DND-41 (cell line): ENCODE data around the gene SNCAIP.

ENCODE experiments used
- ATAC-seq: fragments of 200-7000 bp; cut with Tn5 transposase; 3 replicates; pipeline ENCODE4 v1.9.1; 2021; ENCODE audit warnings: low read depth; ENCODE audit not compliant: insufficient read depth
- DNase-seq: peaks from one replicate; pipeline ENCODE4 v3.0.0-alpha.2; 2020
- H2AFZ ChIP-seq: 2 replicates; pipeline ENCODE4 v1.6.0; 2012; ENCODE audit warnings: low read depth, low read length
- H3K27ac ChIP-seq: 2 replicates; pipeline ENCODE4 v1.5.1; 2012; ENCODE audit warnings: low read length, inconsistent platforms
- H3K27me3 ChIP-seq: fragments of 200-600 bp; sonication (generic); 2 replicates; pipeline ENCODE4 v1.6.0; 2012; ENCODE audit warnings: low read length, mild to moderate bottlenecking, inconsistent platforms; ENCODE audit not compliant: insufficient read depth, poor library complexity
- H3K36me3 ChIP-seq: 2 replicates; pipeline ENCODE4 v1.5.1; 2012; ENCODE audit warnings: low read length, inconsistent platforms; ENCODE audit not compliant: insufficient read depth
- H3K4me1 ChIP-seq: 2 replicates; pipeline ENCODE4 v1.5.1; 2012; ENCODE audit warnings: mild to moderate bottlenecking, low read length; ENCODE audit not compliant: insufficient read depth
- H3K4me2 ChIP-seq: 2 replicates; pipeline ENCODE4 v1.6.0; 2012; ENCODE audit warnings: mild to moderate bottlenecking, moderate library complexity, low read length, inconsistent platforms; ENCODE audit not compliant: insufficient read depth
- H3K4me3 ChIP-seq, 2 experiments: fragments of 200-600 bp in 1 of 2; shearing (Covaris generic) in 1 of 2; 2 replicates each; pipeline ENCODE4 v1.5.1; 2012 to 2016; ENCODE audit warnings: inconsistent platforms in 2 of 2, low read length in 2 of 2, mild to moderate bottlenecking in 2 of 2, low read depth in 1 of 2, moderate library complexity in 1 of 2
- H3K79me2 ChIP-seq: 2 replicates; pipeline ENCODE4 v1.6.0; 2012; ENCODE audit warnings: low read length, inconsistent platforms; ENCODE audit not compliant: insufficient read depth
- H3K9ac ChIP-seq: 2 replicates; pipeline ENCODE4 v1.6.0; 2012; ENCODE audit warnings: low read depth, mild to moderate bottlenecking, inconsistent platforms, low read length, moderate library complexity
- H3K9me3 ChIP-seq: 2 replicates; pipeline ENCODE4 v1.5.1; 2012; ENCODE audit warnings: low read length, moderate library complexity, mild to moderate bottlenecking, inconsistent platforms; ENCODE audit not compliant: insufficient read depth, severe bottlenecking
- H4K20me1 ChIP-seq: 2 replicates; pipeline ENCODE4 v1.6.0; 2012; ENCODE audit warnings: low read length; ENCODE audit not compliant: insufficient read depth
- CTCF ChIP-seq: IDR thresholded peaks from 2 replicates; pipeline ENCODE4 v1.5.1; 2012; ENCODE audit warnings: borderline replicate concordance, low read length, moderate library complexity, mild to moderate bottlenecking; ENCODE audit not compliant: poor library complexity, severe bottlenecking; ENCODE audit errors: extremely low read depth
- EZH2 ChIP-seq: IDR thresholded peaks from 3 replicates; pipeline ENCODE4 v1.6.1; 2012; ENCODE audit warnings: borderline replicate concordance, low read depth, mild to moderate bottlenecking, moderate library complexity, low read length, inconsistent platforms; ENCODE audit not compliant: severe bottlenecking

The SNCAIP gene

GRCh38 chr5:122412966-122413365, 100.9 kb downstream of the SNCAIP start:
- Histone ChIP-seq H3K9me3 (no peaks in the 10 kb centered on the region), H3K79me2 (no peaks in the 10 kb centered on the region), H4K20me1 (no peaks in the 10 kb centered on the region), H3K36me3 (no peaks in the 10 kb centered on the region), H3K4me2 (no peak overlapping the region), H3K9ac (no peak overlapping the region), H3K27ac (no peak overlapping the region), H3K27me3 (peaks cover 6% of the 10 kb centered on the region), H2AFZ (no peak overlapping the region), H3K4me3 (no peak overlapping the region), H3K4me1 (no peaks in the 10 kb centered on the region)
- TF ChIP-seq EZH2 (no peak), CTCF (no peak)
- DNase-seq (no peak), ATAC-seq (no peak)

GRCh38 chr5:122413722-122414121, 101.7 kb downstream of the SNCAIP start:
- no peak overlapping the region for H3K4me3 ChIP-seq
- no peak for DNase-seq
- ATAC-seq: no peak
- no peaks in the 10 kb centered on the region for H3K9me3 ChIP-seq
- no peak for TF ChIP-seq EZH2
- no peak for TF ChIP-seq CTCF
- H3K4me1 ChIP-seq: no peaks in the 10 kb centered on the region
- H3K27me3 ChIP-seq: peaks cover 6% of the 10 kb centered on the region
- no peak overlapping the region for H3K9ac ChIP-seq
- H4K20me1 ChIP-seq: no peaks in the 10 kb centered on the region
- H3K4me2 ChIP-seq: no peak overlapping the region
- no peaks in the 10 kb centered on the region for H3K79me2 ChIP-seq
- H3K27ac ChIP-seq: no peak overlapping the region
- no peak overlapping the region for H2AFZ ChIP-seq
- H3K36me3 ChIP-seq: no peaks in the 10 kb centered on the region

- Histone ChIP-seq H3K79me2 (no peaks in the 10 kb centered on the region), H3K4me3 (no peak overlapping the region), H3K36me3 (no peaks in the 10 kb centered on the region), H2AFZ (no peak overlapping the region), H3K4me2 (no peak overlapping the region), H4K20me1 (no peaks in the 10 kb centered on the region), H3K9ac (no peak overlapping the region), H3K4me1 (no peaks in the 10 kb centered on the region), H3K27ac (no peak overlapping the region), H3K27me3 (peaks cover 6% of the 10 kb centered on the region), H3K9me3 (no peaks in the 10 kb centered on the region)
- ATAC-seq: peak; percentile 82
- peak; percentile 29 for DNase-seq
- TF ChIP-seq CTCF: peak; percentile 67
- TF ChIP-seq EZH2: no peak
Observed at GRCh38 chr5:122415030-122415800, 103.2 kb downstream of the SNCAIP start.
